ENCODE data around the gene SYN1. TPM values are rescaled to one million over a fixed set of nuclear protein-coding genes. Genes with fewer than 3 reads are reported as not detected.

SYN1 gene
- total RNA-seq, 1 donor from 2014 or later: 4.5 TPM

GRCh38 chrX:47574547-47575301 lies 44.9 kb downstream of the SYN1 start:
- H3K27me3 Mint-ChIP-seq (ENCODE audit: low read depth): peaks cover 2% of the 10 kb centered on the region

DNA sequence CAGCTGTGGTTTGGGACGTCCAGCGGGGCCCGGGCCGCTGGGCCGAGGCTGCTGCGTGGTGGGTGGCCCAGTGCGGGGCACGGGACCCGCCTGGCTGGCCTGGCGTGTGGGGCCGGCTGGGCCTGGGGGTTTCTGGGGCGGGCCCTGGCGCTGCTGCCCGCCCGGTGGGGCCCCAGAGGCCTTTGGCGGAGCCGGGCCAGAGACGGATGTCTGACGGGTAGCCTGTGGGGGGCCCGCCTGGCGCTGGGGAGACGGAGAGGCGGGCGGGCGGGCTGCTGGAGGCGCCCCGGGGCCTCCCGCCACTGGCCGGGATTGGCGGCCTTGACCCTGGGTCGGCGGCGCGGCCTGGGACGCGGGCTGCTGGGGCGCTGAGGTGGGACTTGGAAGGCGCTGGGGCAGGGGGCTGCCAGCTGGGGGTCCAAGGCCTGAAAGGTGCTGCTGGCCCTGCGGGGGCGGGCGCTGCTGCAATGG lies 45.5 kb downstream of the SYN1 start:
- H3K4me1 Mint-ChIP-seq: peaks cover 16% of the 10 kb centered on the region
- H3K9me3 Mint-ChIP-seq: no peaks in the 10 kb centered on the region
- no peak for TF ChIP-seq CTCF (conservative IDR thresholded peaks at IDR 0.05)
- H3K27ac Mint-ChIP-seq (ENCODE audit: unreplicated experiment): no peak overlapping the region
- DNase-seq (ENCODE audit: low read depth, low spot score): no peak
- H3K27me3 Mint-ChIP-seq (ENCODE audit: low read depth): peaks cover 2% of the 10 kb centered on the region
- no peak overlapping the region for H3K4me3 Mint-ChIP-seq
- H3K36me3 Mint-ChIP-seq (ENCODE audit: low read depth): peaks cover 27% of the 10 kb centered on the region

More at GRCh38 chrX:47574547-47575301, 44.9 kb downstream of the SYN1 start:
- no peak overlapping the region for H3K27ac Mint-ChIP-seq (ENCODE audit: unreplicated experiment)
- H3K4me1 Mint-ChIP-seq: peaks cover 16% of the 10 kb centered on the region
- TF ChIP-seq CTCF (conservative IDR thresholded peaks at IDR 0.05): no peak
- peaks cover 24% of the 10 kb centered on the region for H3K36me3 Mint-ChIP-seq (ENCODE audit: low read depth)
- no peak for DNase-seq (ENCODE audit: low read depth, low spot score)
- no peaks in the 10 kb centered on the region for H3K9me3 Mint-ChIP-seq
- H3K4me3 Mint-ChIP-seq: no peak overlapping the region

DNA sequence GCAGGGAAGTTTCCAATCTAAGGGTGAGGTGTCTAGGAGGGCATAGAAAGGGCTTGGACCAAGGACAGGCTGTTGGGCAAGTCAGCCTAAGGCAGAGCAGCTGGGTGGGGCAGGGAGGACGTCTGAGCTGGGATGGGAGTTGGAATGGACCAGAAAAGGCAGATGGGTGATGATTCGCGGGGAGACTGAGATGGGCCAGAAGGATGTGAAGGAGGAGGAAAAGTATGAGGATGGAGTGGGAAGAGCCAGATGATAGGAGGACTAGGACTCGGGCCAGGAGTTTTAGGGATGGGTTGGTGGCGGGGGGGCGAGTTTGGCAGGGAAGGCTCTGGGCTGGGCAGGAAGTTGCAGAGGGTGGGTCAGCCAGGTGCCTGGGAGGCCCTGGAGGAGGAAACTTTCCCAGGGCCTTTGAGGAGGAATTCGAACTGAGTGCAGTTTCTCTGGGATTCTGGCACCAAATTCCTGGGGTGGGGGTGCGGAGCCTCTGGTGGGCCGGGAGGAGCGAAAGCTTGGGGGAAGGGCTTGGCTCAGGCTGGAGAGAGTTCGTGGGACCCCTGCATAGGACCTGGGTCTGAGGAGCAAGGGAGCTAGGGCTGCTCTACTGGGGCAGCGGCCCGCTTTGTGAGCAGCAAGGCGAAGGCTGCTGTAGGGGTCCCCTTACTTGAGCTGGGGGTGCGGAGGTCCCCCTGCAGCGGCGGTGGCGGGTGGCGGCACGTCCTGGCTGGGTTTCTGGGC lies 46.1 kb downstream of the SYN1 start:
- Mint-ChIP-seq H3K4me3 (peak overlapping the region; percentile 59), H3K4me1 (peaks cover 16% of the 10 kb centered on the region), H3K9me3 (no peaks in the 10 kb centered on the region), H3K27ac (ENCODE audit: unreplicated experiment) (peak overlapping the region; percentile 27), H3K27me3 (ENCODE audit: low read depth) (peaks cover 2% of the 10 kb centered on the region), H3K36me3 (ENCODE audit: low read depth) (peaks cover 29% of the 10 kb centered on the region)
- TF ChIP-seq CTCF (conservative IDR thresholded peaks at IDR 0.05): no peak
- no peak for DNase-seq (ENCODE audit: low read depth, low spot score)

DNA sequence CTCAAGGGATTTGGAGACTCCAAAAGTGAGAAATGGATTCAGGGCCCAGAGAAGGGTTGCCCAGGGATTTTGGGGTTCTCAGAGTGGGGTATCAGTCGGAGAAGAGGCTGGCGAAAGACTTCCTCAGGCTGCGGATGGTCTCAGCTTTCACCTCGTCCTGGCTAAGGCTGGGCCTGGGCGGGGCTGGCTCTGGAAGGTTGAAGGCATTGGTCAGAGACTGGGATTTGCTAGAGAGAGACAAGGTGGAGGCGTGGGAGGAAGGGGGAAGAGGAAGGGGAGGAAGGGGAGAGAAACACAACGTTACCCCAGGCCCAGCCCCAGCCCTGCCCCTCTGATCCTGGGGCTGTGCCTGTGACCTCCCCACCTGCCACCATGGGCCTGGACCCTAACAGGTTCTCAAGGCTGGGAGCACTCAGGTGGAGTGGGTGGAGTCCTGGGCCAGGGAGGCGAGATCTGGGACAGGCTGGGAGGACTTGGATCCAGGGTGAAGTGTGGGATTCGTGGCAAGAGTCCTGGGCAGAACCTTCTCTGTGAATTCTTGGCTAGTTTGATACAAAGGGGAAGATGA lies 46.8 kb downstream of the SYN1 start:
- DNase-seq (ENCODE audit: low read depth, low spot score): no peak
- Mint-ChIP-seq H3K27ac (ENCODE audit: unreplicated experiment) (no peak overlapping the region), H3K27me3 (ENCODE audit: low read depth) (no peaks in the 10 kb centered on the region), H3K36me3 (ENCODE audit: low read depth) (peaks cover 29% of the 10 kb centered on the region), H3K4me3 (peak overlapping the region; percentile 59), H3K4me1 (peaks cover 10% of the 10 kb centered on the region), H3K9me3 (no peaks in the 10 kb centered on the region)
- TF ChIP-seq CTCF (conservative IDR thresholded peaks at IDR 0.05): no peak

- no peaks in the 10 kb centered on the region for H3K9me3 Mint-ChIP-seq
These were observed 47.8 kb downstream of the SYN1 start for GRCh38 chrX:47571896-47572295.

More at GRCh38 chrX:47571896-47572295, 47.8 kb downstream of the SYN1 start:
- no peak for DNase-seq (ENCODE audit: low read depth, low spot score)
- no peak overlapping the region for H3K27ac Mint-ChIP-seq (ENCODE audit: unreplicated experiment)
- TF ChIP-seq CTCF (conservative IDR thresholded peaks at IDR 0.05): no peak
- peaks cover 33% of the 10 kb centered on the region for H3K36me3 Mint-ChIP-seq (ENCODE audit: low read depth)
- no peak overlapping the region for H3K4me3 Mint-ChIP-seq
- H3K4me1 Mint-ChIP-seq: peaks cover 8% of the 10 kb centered on the region
- no peaks in the 10 kb centered on the region for H3K27me3 Mint-ChIP-seq (ENCODE audit: low read depth)
